ENCODE data around the gene RAPGEF3.

GRCh38 chr12:47750916-47751470 lies 7.7 kb downstream of the RAPGEF3 start:
- TF ChIP-seq ZFP3 (CRISPR knock-in tag; IDR thresholded peaks at IDR 0.05): no peak
- TF ChIP-seq ARNTL (CRISPR knock-in tag; IDR thresholded peaks at IDR 0.05; ENCODE audit: borderline replicate concordance, low read depth): no peak
- TF ChIP-seq OSR1 (CRISPR knock-in tag; IDR thresholded peaks at IDR 0.05): no peak
- no peak for TF ChIP-seq PATZ1 (CRISPR knock-in tag; IDR thresholded peaks at IDR 0.05; ENCODE audit: borderline replicate concordance)
- TF ChIP-seq PPARA (CRISPR knock-in tag; IDR thresholded peaks at IDR 0.05; ENCODE audit: borderline replicate concordance): no peak
